H9 (cell line): ENCODE data around the gene TBC1D8B. TPM values are rescaled to one million over a fixed set of nuclear protein-coding genes. Genes with fewer than 3 reads are reported as not detected.

Source experiments
- DNase-seq: peaks from one replicate; pipeline ENCODE4 v3.0.0-alpha.2; 2017
- H2AFZ ChIP-seq: one replicate; pipeline ENCODE4 v1.6.1; 2013; ENCODE audit warnings: mild to moderate bottlenecking, low read length, control low read depth, moderate library complexity
- H2AK5ac ChIP-seq: 2 replicates; pipeline ENCODE4 v1.6.1; 2013; ENCODE audit warnings: low read length, control low read depth, mixed read lengths; ENCODE audit not compliant: insufficient read length
- H2BK120ac ChIP-seq: one replicate; pipeline ENCODE4 v1.6.1; 2013; ENCODE audit warnings: low read depth, mild to moderate bottlenecking, low read length, control low read depth, inconsistent platforms; ENCODE audit not compliant: poor library complexity, severe bottlenecking
- H2BK12ac ChIP-seq: 2 replicates; pipeline ENCODE4 v1.6.1; 2013; ENCODE audit warnings: low read length, control low read depth, mixed read lengths, low read depth; ENCODE audit not compliant: insufficient read length
- H2BK15ac ChIP-seq: 2 replicates; pipeline ENCODE4 v1.6.1; 2013; ENCODE audit warnings: low read depth, low read length, control low read depth
- H2BK20ac ChIP-seq: one replicate; pipeline ENCODE4 v1.6.1; 2013; ENCODE audit warnings: low read depth, mild to moderate bottlenecking, low read length, control low read depth, inconsistent platforms; ENCODE audit not compliant: poor library complexity, severe bottlenecking
- H2BK5ac ChIP-seq: 2 replicates; pipeline ENCODE4 v1.6.1; 2013; ENCODE audit warnings: low read length, control low read depth, mixed read lengths; ENCODE audit not compliant: insufficient read length
- H3K14ac ChIP-seq: 2 replicates; pipeline ENCODE4 v1.6.1; 2013; ENCODE audit warnings: low read length, control low read depth; ENCODE audit not compliant: insufficient read depth
- H3K18ac ChIP-seq: 2 replicates; pipeline ENCODE4 v1.6.1; 2013; ENCODE audit warnings: low read depth, mild to moderate bottlenecking, mixed read lengths, low read length, control low read depth; ENCODE audit not compliant: insufficient read length
- H3K23ac ChIP-seq: 2 replicates; pipeline ENCODE4 v1.6.1; 2013; ENCODE audit warnings: low read length, control low read depth, mixed read lengths, low read depth; ENCODE audit not compliant: insufficient read length
- H3K23me2 ChIP-seq: 2 replicates; pipeline ENCODE4 v1.6.1; 2013; ENCODE audit warnings: low read depth, mild to moderate bottlenecking, mixed read lengths, low read length, control low read depth; ENCODE audit not compliant: insufficient read length, poor library complexity, severe bottlenecking
- H3K27ac ChIP-seq: 2 replicates; pipeline ENCODE4 v1.5.1; 2013; ENCODE audit warnings: low read length, control low read depth, mixed read lengths, low read depth; ENCODE audit not compliant: insufficient read length
- H3K27me3 ChIP-seq: 2 replicates; pipeline ENCODE4 v1.6.1; 2013; ENCODE audit warnings: low read length, control low read depth, inconsistent platforms; ENCODE audit not compliant: insufficient read depth
- H3K4ac ChIP-seq: 2 replicates; pipeline ENCODE4 v1.6.1; 2013; ENCODE audit warnings: low read depth, mild to moderate bottlenecking, control low read depth, inconsistent platforms, low read length, moderate library complexity
- H3K4me1 ChIP-seq: 2 replicates; pipeline ENCODE4 v1.6.1; 2013; ENCODE audit warnings: low read length, control low read depth, inconsistent platforms; ENCODE audit not compliant: insufficient read depth
- H3K4me2 ChIP-seq: 2 replicates; pipeline ENCODE4 v1.6.1; 2013; ENCODE audit warnings: low read length, control low read depth, mixed read lengths; ENCODE audit not compliant: insufficient read length, insufficient read depth
- H3K56ac ChIP-seq: 2 replicates; pipeline ENCODE4 v1.6.1; 2013; ENCODE audit warnings: low read depth, mild to moderate bottlenecking, mixed read lengths, low read length, control low read depth; ENCODE audit not compliant: insufficient read length
- H3K79me1 ChIP-seq: 2 replicates; pipeline ENCODE4 v1.6.1; 2013; ENCODE audit warnings: low read depth, mild to moderate bottlenecking, moderate library complexity, low read length, control low read depth, inconsistent platforms; ENCODE audit not compliant: insufficient read depth, poor library complexity, severe bottlenecking
- H3K79me2 ChIP-seq: 2 replicates; pipeline ENCODE4 v1.6.1; 2013; ENCODE audit warnings: low read length, control low read depth, inconsistent platforms; ENCODE audit not compliant: insufficient read depth
- H3K9ac ChIP-seq: 2 replicates; pipeline ENCODE4 v1.6.1; 2013; ENCODE audit warnings: low read length, control low read depth, mixed read lengths; ENCODE audit not compliant: insufficient read length; ENCODE audit errors: extremely low read depth
- H3K9me3 ChIP-seq: one replicate; pipeline ENCODE4 v1.6.1; 2013; ENCODE audit warnings: low read depth, low read length, inconsistent platforms; ENCODE audit not compliant: control insufficient read depth
- H3T11ph ChIP-seq: one replicate; pipeline ENCODE4 v1.6.1; 2013; ENCODE audit warnings: mild to moderate bottlenecking, low read length, control low read depth, inconsistent platforms
- H4K20me1 ChIP-seq: one replicate; pipeline ENCODE4 v1.6.1; 2013; ENCODE audit not compliant: control insufficient read depth, insufficient read length, insufficient read depth
- H4K5ac ChIP-seq: 2 replicates; pipeline ENCODE4 v1.6.1; 2013; ENCODE audit warnings: low read depth, mild to moderate bottlenecking, mixed read lengths, low read length, control low read depth; ENCODE audit not compliant: insufficient read length
- H4K8ac ChIP-seq: replicated peaks from 2 replicates; pipeline ENCODE4 v1.6.1; 2013; ENCODE audit warnings: low read length, control low read depth, mixed read lengths, low read depth; ENCODE audit not compliant: insufficient read length
- H4K91ac ChIP-seq: 2 replicates; pipeline ENCODE4 v1.6.1; 2013; ENCODE audit warnings: low read depth, mild to moderate bottlenecking, moderate library complexity, mixed read lengths, low read length, control low read depth; ENCODE audit not compliant: insufficient read length
- H3K27ac Mint-ChIP-seq, 3 experiments: 2 replicates in 2 of 3; 3 replicates in 1 of 3; pipeline ENCODE4 v1.8.0; 2020 to 2021; ENCODE audit warnings: mixed read lengths in 3 of 3, mild to moderate bottlenecking in 1 of 3, moderate library complexity in 1 of 3
- H3K27me3 Mint-ChIP-seq: 2 replicates; pipeline ENCODE4 v1.8.0; 2021; ENCODE audit warnings: low read depth, mild to moderate bottlenecking, moderate library complexity, mixed read lengths
- H3K36me3 Mint-ChIP-seq, 3 experiments: 2 replicates in 2 of 3; 3 replicates in 1 of 3; pipeline ENCODE4 v1.8.0; 2020 to 2021; ENCODE audit warnings: low read depth in 3 of 3, mixed read lengths in 3 of 3; ENCODE audit not compliant: insufficient read depth in 1 of 3
- H3K4me1 Mint-ChIP-seq, 2 experiments: 2 replicates each; pipeline ENCODE4 v1.8.0; 2020; ENCODE audit warnings: mixed read lengths in 2 of 2
- H3K4me3 Mint-ChIP-seq, 2 experiments: 2 replicates in 1 of 2; 3 replicates in 1 of 2; pipeline ENCODE4 v1.8.0; 2020 to 2021; ENCODE audit warnings: mild to moderate bottlenecking in 2 of 2, mixed read lengths in 2 of 2, moderate library complexity in 1 of 2
- H3K9me3 Mint-ChIP-seq, 2 experiments: 2 replicates in 1 of 2; 3 replicates in 1 of 2; pipeline ENCODE4 v1.8.0; 2020; ENCODE audit warnings: mild to moderate bottlenecking in 2 of 2, mixed read lengths in 2 of 2, moderate library complexity in 1 of 2
- CTCF ChIP-seq: fragments of 200-600 bp; sonication (generic); conservative IDR thresholded peaks from 3 replicates; pipeline ENCODE4 v1.8.0; 2021; ENCODE audit warnings: antibody characterized with exemption, mild to moderate bottlenecking
- WGBS: extraction: QIAGEN DNeasy Blood & Tissue Kit; methylation state at CpG from one replicate; pipeline ENCODE4 v1.1.7; 2013; ENCODE audit warnings: missing lambda C conversion rate, low lambda C conversion rate, mixed read lengths; ENCODE audit not compliant: insufficient read length; ENCODE audit errors: extremely low coverage; 5-methylcytosine and 5-hydroxymethylcytosine counted together
- total RNA-seq: library from RNA; stranded (reverse); gene quantifications from 2 replicates; pipeline ENCODE4 v1.2.1, GENCODE V29; 2021

Gene TBC1D8B
- total RNA-seq, 1 experiment from 2014 or later: 2.6 TPM

- Histone ChIP-seq H4K91ac (no peak overlapping the region), H2BK15ac (no peak overlapping the region), H3K14ac (no peak overlapping the region), H3K23me2 (no peaks in the 10 kb centered on the region), H3K79me2 (no peaks in the 10 kb centered on the region), H3K23ac (no peak overlapping the region), H3K27ac (no peak overlapping the region), H2BK5ac (no peak overlapping the region), H3K9ac (no peak overlapping the region), H3T11ph (no peak overlapping the region), H2AFZ (no peak overlapping the region), H3K56ac (no peak overlapping the region), H2AK5ac (no peak overlapping the region), H2BK20ac (no peak overlapping the region), H3K4ac (no peak overlapping the region), H4K5ac (no peak overlapping the region), H3K27me3 (no peaks in the 10 kb centered on the region), H3K4me1 (no peaks in the 10 kb centered on the region), H4K20me1 (no peaks in the 10 kb centered on the region), H3K18ac (no peak overlapping the region), H3K79me1 (no peaks in the 10 kb centered on the region), H3K4me2 (no peak overlapping the region), H4K8ac (no peak overlapping the region), H2BK120ac (no peak overlapping the region), H2BK12ac (no peak overlapping the region), H3K9me3 (no peaks in the 10 kb centered on the region)
- no peaks in the 10 kb centered on the region; the same call in 1 of the 2 replicates for H3K27me3 Mint-ChIP-seq
- no peak overlapping the region for H3K4me3 Mint-ChIP-seq
- no CpG with 5 or more reads among the region's 5 CpGs for WGBS
- H3K9me3 Mint-ChIP-seq: peaks cover 0 to 53% of the 10 kb centered on the region in 2 experiments; a peak in 2 of 5 replicates
- H3K4me1 Mint-ChIP-seq: no peaks in the 10 kb centered on the region; a peak in 1 of 4 replicates
- DNase-seq: no peak
- TF ChIP-seq CTCF: no peak
- H3K27ac Mint-ChIP-seq: peak overlapping the region in 1 of 3 experiments; percentile 8; a peak in 1 of 7 replicates
- peaks cover 0 to 4% (median 0%) of the 10 kb centered on the region in 3 experiments; a peak in 1 of 7 replicates for H3K36me3 Mint-ChIP-seq
These were observed 102.7 kb downstream of the TBC1D8B start for GRCh38 chrX:106905064-106905708.
